Measurements from ENCODE around the gene TNFRSF1B.

TNFRSF1B gene

GRCh38 chr1:12158357-12159092 is 8.3 kb upstream of the TNFRSF1B start:
- no peak for DNase-seq (ENCODE audit: low read depth, low spot score)

- no peak for DNase-seq (ENCODE audit: low read depth, low spot score)
These were observed 7.0 kb upstream of the TNFRSF1B start for GRCh38 chr1:12159816-12160215.

- no peak for DNase-seq (ENCODE audit: low read depth, low spot score)
These were observed 5.5 kb upstream of the TNFRSF1B start for GRCh38 chr1:12161324-12161661.

- peak; percentile 82 for DNase-seq (ENCODE audit: low read depth, low spot score)
These were observed 4.9 kb upstream of the TNFRSF1B start for GRCh38 chr1:12161662-12162458.

GRCh38 chr1:12162459-12163137 is 4.2 kb upstream of the TNFRSF1B start:
- DNase-seq (ENCODE audit: low read depth, low spot score): no peak

- no peak for DNase-seq (ENCODE audit: low read depth, low spot score)
These were observed 3.6 kb upstream of the TNFRSF1B start for GRCh38 chr1:12163210-12163609.

GRCh38 chr1:12164210-12164609 is 2.6 kb upstream of the TNFRSF1B start:
- no peak for DNase-seq (ENCODE audit: low read depth, low spot score)

GRCh38 chr1:12165342-12165741 is 1.4 kb upstream of the TNFRSF1B start:
- DNase-seq (ENCODE audit: low read depth, low spot score): no peak

- DNase-seq (ENCODE audit: low read depth, low spot score): no peak
These were observed 970 bp downstream of the TNFRSF1B start for GRCh38 chr1:12167493-12168429.

GRCh38 chr1:12168451-12169160 is 1.8 kb downstream of the TNFRSF1B start:
- DNase-seq (ENCODE audit: low read depth, low spot score): no peak

GRCh38 chr1:12169442-12170135 is 2.8 kb downstream of the TNFRSF1B start:
- no peak for DNase-seq (ENCODE audit: low read depth, low spot score)

GRCh38 chr1:12170263-12170671 is 3.5 kb downstream of the TNFRSF1B start:
- no peak for DNase-seq (ENCODE audit: low read depth, low spot score)

GRCh38 chr1:12171206-12172041 is 4.6 kb downstream of the TNFRSF1B start:
- no peak for DNase-seq (ENCODE audit: low read depth, low spot score)

GRCh38 chr1:12172042-12172851 is 5.5 kb downstream of the TNFRSF1B start:
- no peak for DNase-seq (ENCODE audit: low read depth, low spot score)

- DNase-seq (ENCODE audit: low read depth, low spot score): no peak
These were observed 6.3 kb downstream of the TNFRSF1B start for GRCh38 chr1:12173041-12173509.

- DNase-seq (ENCODE audit: low read depth, low spot score): no peak
These were observed 6.9 kb downstream of the TNFRSF1B start for GRCh38 chr1:12173631-12174121.

GRCh38 chr1:12174924-12175810 is 8.4 kb downstream of the TNFRSF1B start:
- no peak for DNase-seq (ENCODE audit: low read depth, low spot score)

Measured in smooth muscle cell of the brain vasculature (primary cell).